Motor neuron (in vitro differentiated cells): ENCODE measurements around the gene KEAP1. TPM values are rescaled to one million over a fixed set of nuclear protein-coding genes. Genes with fewer than 3 reads are reported as not detected.
A peak's percentile ranks its signal among the peaks of the same experiment; 100 is the strongest.
"Not testable (repeated sequence)": the region's sequence is repeated elsewhere in the genome, so short reads cannot be mapped to it uniquely, and the experiment has no call there.

Source experiments
- ATAC-seq, 8 experiments: fragments of 200-7000 bp; cut with Tn5 transposase; replicated peaks in 6 of 8; 2 replicates each; pipeline ENCODE4 v1.8.0; 2021; ENCODE audit warnings: mild to moderate bottlenecking in 8 of 8, moderate library complexity in 8 of 8
- H3K27ac ChIP-seq, 2 donors: fragments of 250-450 bp; sonication (Bioruptor Pico); 2 replicates each; pipeline ENCODE4 v1.9.0; 2021; ENCODE audit warnings: antibody characterized with exemption in 2 of 2, mild to moderate bottlenecking in 2 of 2, moderate library complexity in 1 of 2
- H3K4me1 ChIP-seq, 2 donors: fragments of 250-450 bp; sonication (Bioruptor Pico); replicated peaks in 1 of 2; 2 replicates each; pipeline ENCODE4 v1.6.1; 2021; ENCODE audit warnings: antibody characterized with exemption in 2 of 2, mild to moderate bottlenecking in 2 of 2, moderate library complexity in 1 of 2
- H3K4me3 ChIP-seq, 5 donors: fragments of 250-450 bp; sonication (Bioruptor Pico); 2 replicates each; pipeline ENCODE4 v1.9.0; 2021; ENCODE audit warnings: antibody characterized with exemption in 5 of 5, mild to moderate bottlenecking in 5 of 5, moderate library complexity in 4 of 5
- WGBS, 10 experiments: fragments of 450-650 bp; shearing (Covaris generic); methylation state at CpG; one replicate each; pipeline ENCODE4 v1.0.0; 2022; 5-methylcytosine and 5-hydroxymethylcytosine counted together
- in situ Hi-C, 9 experiments: fragments of 400-800 bp; cut with MboI; loops; one replicate each; pipeline ENCODE4 v1.15.0; 2021; ENCODE audit warnings: low sequenced_read_pairs in 9 of 9, low pct_unique_long_range_greater_than_20kb in 2 of 9; ENCODE audit not compliant: unreplicated experiment in 9 of 9
- total RNA-seq, 8 experiments: library from RNA; unstranded; fragments of 300-600 nt; gene quantifications; 2 replicates each; pipeline versions ENCODE4 v1.2.3 to v1.2.4, GENCODE V29; 2022

Gene KEAP1
- total RNA-seq, 8 experiments from 2014 or later: 27.1 to 84.0 (median 49.6) TPM

- H3K27ac ChIP-seq: no peak overlapping the region
- no peak overlapping the region for H3K4me3 ChIP-seq
- peak in 1 of 8 experiments; percentile 17 for ATAC-seq
- in situ Hi-C loops: no loop called here
- H3K4me1 ChIP-seq: peaks cover 0 to 7% of the 10 kb centered on the region in 2 donors
- 17 to 100% (median 68%) methylated on average over 1 to 6 of the region's 20 CpGs; no CpG with 5 or more reads in 6 of the 10 experiments for WGBS, 10 experiments
Observed at GRCh38 chr19:10467104-10467706, 36.0 kb downstream of the KEAP1 start.

- Histone ChIP-seq H3K27ac (no peak overlapping the region), H3K4me3 (no peak overlapping the region), H3K4me1 (peaks cover 7 to 12% of the 10 kb centered on the region in 2 donors)
- WGBS, 10 experiments: 60 to 100% (median 80%) methylated on average over 1 to 4 of the region's 5 CpGs; no CpG with 5 or more reads in 1 of the 10 experiments
- ATAC-seq: no peak
- in situ Hi-C loops: no loop called here
Observed at GRCh38 chr19:10464456-10464855, 38.7 kb downstream of the KEAP1 start.

- in situ Hi-C loops: no loop called here
- no peak for ATAC-seq
- Histone ChIP-seq H3K4me3 (no peak overlapping the region), H3K4me1 (peaks cover 6 to 7% of the 10 kb centered on the region in 2 donors), H3K27ac (no peak overlapping the region)
- 83 to 100% (median 100%) methylated on average over 1 to 4 of the region's 4 CpGs; no CpG with 5 or more reads in 3 of the 10 experiments for WGBS, 10 experiments
Observed at GRCh38 chr19:10462557-10462956, 40.6 kb downstream of the KEAP1 start.

GRCh38 chr19:10462042-10462441 is 41.1 kb downstream of the KEAP1 start:
- H3K4me1 ChIP-seq, ATAC-seq, in situ Hi-C loops: not testable (repeated sequence)
- Histone ChIP-seq H3K27ac (peak overlapping the region in 1 of 2 donors; percentile 18), H3K4me3 (peak overlapping the region in 2 of 5 donors; percentile 24 to 27)
- 80 to 100% methylated on average over 2 to 6 of the region's 15 CpGs; no CpG with 5 or more reads in 8 of the 10 experiments for WGBS, 10 experiments

GRCh38 chr19:10461047-10461949 is 41.9 kb downstream of the KEAP1 start:
- Histone ChIP-seq H3K4me3 (peak overlapping the region; percentile 18 to 30 (median 25)), H3K4me1 (peaks cover 5 to 7% of the 10 kb centered on the region in 2 donors), H3K27ac (peak overlapping the region in 1 of 2 donors; percentile 18)
- WGBS, 10 experiments: 0 to 33% methylated on average over 1 to 7 of the region's 45 CpGs; no CpG with 5 or more reads in 8 of the 10 experiments
- ATAC-seq: peak; percentile 98 to 99 (median 98)
- in situ Hi-C loops: no loop called here

GRCh38 chr19:10460714-10461046 is 42.5 kb downstream of the KEAP1 start:
- 13 to 79% (median 50%) methylated on average over 1 to 7 of the region's 8 CpGs; no CpG with 5 or more reads in 5 of the 10 experiments for WGBS, 10 experiments
- Histone ChIP-seq H3K27ac (no peak overlapping the region), H3K4me3 (no peak overlapping the region), H3K4me1 (peaks cover 5 to 7% of the 10 kb centered on the region in 2 donors)
- in situ Hi-C loops: no loop called here
- no peak for ATAC-seq

- H3K27ac ChIP-seq, in situ Hi-C loops, ATAC-seq, H3K4me3 ChIP-seq: not testable (repeated sequence)
- H3K4me1 ChIP-seq: peaks cover 15 to 18% of the 10 kb centered on the region in 2 donors
- WGBS, 10 experiments: 80 to 100% (median 83%) methylated on average over 1 to 5 of the region's 7 CpGs; no CpG with 5 or more reads in 4 of the 10 experiments
Observed at GRCh38 chr19:10458733-10459132, 44.4 kb downstream of the KEAP1 start.

GRCh38 chr19:10454267-10454666 is 48.9 kb downstream of the KEAP1 start:
- Histone ChIP-seq H3K4me1 (peaks cover 19 to 33% of the 10 kb centered on the region in 2 donors), H3K4me3 (peak overlapping the region; percentile 16 to 36 (median 29)), H3K27ac (peak overlapping the region in 1 of 2 donors; percentile 32)
- peak in 6 of 8 experiments; percentile 36 to 68 (median 46) for ATAC-seq
- WGBS, 10 experiments: 5 to 20% methylated on average over 1 to 4 of the region's 5 CpGs; no CpG with 5 or more reads in 8 of the 10 experiments
- in situ Hi-C loops: no loop called here

- 100% methylated on average over 2 of the region's 4 CpGs; no CpG with 5 or more reads in 8 of the 10 experiments for WGBS, 10 experiments
- Histone ChIP-seq H3K4me3 (peak overlapping the region; percentile 10 to 36 (median 29)), H3K27ac (peak overlapping the region in 1 of 2 donors; percentile 32), H3K4me1 (peaks cover 19 to 33% of the 10 kb centered on the region in 2 donors)
- in situ Hi-C loops: no loop called here
- ATAC-seq: peak in 4 of 8 experiments; percentile 0 to 2 (median 0)
Observed at GRCh38 chr19:10453852-10454251, 49.3 kb downstream of the KEAP1 start.

- Histone ChIP-seq H3K4me1 (peaks cover 19 to 33% of the 10 kb centered on the region in 2 donors), H3K4me3 (peak overlapping the region; percentile 25 to 36 (median 30)), H3K27ac (peak overlapping the region; percentile 4 to 32)
- in situ Hi-C loops: no loop called here
- ATAC-seq: peak in 7 of 8 experiments; percentile 40 to 76 (median 74)
- 83% methylated on average over 1 of the region's 25 CpGs; no CpG with 5 or more reads in 9 of the 10 experiments for WGBS, 10 experiments
Observed at GRCh38 chr19:10452726-10453618, 50.2 kb downstream of the KEAP1 start.

GRCh38 chr19:10450853-10451609 is 52.1 kb downstream of the KEAP1 start:
- in situ Hi-C loops: no loop called here
- ATAC-seq: peak in 3 of 8 experiments; percentile 3 to 65 (median 15)
- H3K4me3 ChIP-seq: no peak overlapping the region
- H3K27ac ChIP-seq: no peak overlapping the region
- H3K4me1 ChIP-seq: peaks cover 19 to 33% of the 10 kb centered on the region in 2 donors
- WGBS, 10 experiments: 86 to 100% methylated on average over 2 to 10 of the region's 25 CpGs; no CpG with 5 or more reads in 8 of the 10 experiments
